Glomerular visceral epithelial cell (primary cell): ENCODE data around the gene FAM53C.
"Not testable (repeated sequence)": the region's sequence is repeated elsewhere in the genome, so short reads cannot be mapped to it uniquely, and the experiment has no call there.

Experiments used
- DNase-seq: peaks from one replicate; pipeline ENCODE4 v3.0.0-alpha.2; 2016; ENCODE audit errors: extremely low spot score

The FAM53C gene

GRCh38 chr5:138337685-138338410 is at the start of gene FAM53C:
Gene FAM53C, plus strand, starts transcription at chr5:138338266. Its CDS starts 3,070 bp downstream, at chr5:138341336.
- peak; percentile 95 for DNase-seq

GRCh38 chr5:138289296-138289695 is 48.8 kb upstream of the FAM53C start:
- DNase-seq: no peak

GRCh38 chr5:138303372-138303771 is 34.7 kb upstream of the FAM53C start:
- DNase-seq: no peak

- DNase-seq: peak; percentile 12
These were observed 32.3 kb upstream of the FAM53C start for GRCh38 chr5:138305797-138306196.

- DNase-seq: no peak
These were observed 22.3 kb upstream of the FAM53C start for GRCh38 chr5:138315751-138316278.

GRCh38 chr5:138316355-138316754 is 21.7 kb upstream of the FAM53C start:
- DNase-seq: no peak

GRCh38 chr5:138318211-138318610 is 19.9 kb upstream of the FAM53C start:
- not testable (repeated sequence) for DNase-seq

- peak; percentile 37 for DNase-seq
These were observed 7.1 kb upstream of the FAM53C start for GRCh38 chr5:138330813-138331448.

- peak; percentile 100 for DNase-seq
These were observed 6.4 kb upstream of the FAM53C start, which contains the start of gene CDC25C for GRCh38 chr5:138331449-138332368. Gene CDC25C, minus strand, starts transcription at chr5:138331804. Its CDS starts 624 bp downstream, at chr5:138331180.

GRCh38 chr5:138334867-138335447 is 3.1 kb upstream of the FAM53C start:
- peak; percentile 30 for DNase-seq

- DNase-seq: peak; percentile 84
These were observed 948 bp upstream of the FAM53C start for GRCh38 chr5:138336952-138337684.

GRCh38 chr5:138338411-138339090 is 485 bp downstream of the FAM53C start:
- no peak for DNase-seq

- DNase-seq: peak; percentile 9
These were observed 1.0 kb downstream of the FAM53C start for GRCh38 chr5:138339091-138339456.

- no peak for DNase-seq
These were observed 1.4 kb downstream of the FAM53C start for GRCh38 chr5:138339464-138339863.

GRCh38 chr5:138340008-138340407 is 1.9 kb downstream of the FAM53C start:
- DNase-seq: no peak

- DNase-seq: no peak
These were observed 7.0 kb downstream of the FAM53C start for GRCh38 chr5:138344887-138345622.

- DNase-seq: no peak
These were observed 8.8 kb downstream of the FAM53C start for GRCh38 chr5:138346889-138347288.

GRCh38 chr5:138349852-138350562 is 11.9 kb downstream of the FAM53C start:
- DNase-seq: no peak

GRCh38 chr5:138350563-138350890 is 12.5 kb downstream of the FAM53C start:
- DNase-seq: no peak
